ENCODE measurements around the gene ZNF75A. TPM values are rescaled to one million over a fixed set of nuclear protein-coding genes. Genes with fewer than 3 reads are reported as not detected.

ZNF75A gene
- polyA plus RNA-seq, 3 donors = 8.1 to 15.0 (median 10.4) TPM

DNA sequence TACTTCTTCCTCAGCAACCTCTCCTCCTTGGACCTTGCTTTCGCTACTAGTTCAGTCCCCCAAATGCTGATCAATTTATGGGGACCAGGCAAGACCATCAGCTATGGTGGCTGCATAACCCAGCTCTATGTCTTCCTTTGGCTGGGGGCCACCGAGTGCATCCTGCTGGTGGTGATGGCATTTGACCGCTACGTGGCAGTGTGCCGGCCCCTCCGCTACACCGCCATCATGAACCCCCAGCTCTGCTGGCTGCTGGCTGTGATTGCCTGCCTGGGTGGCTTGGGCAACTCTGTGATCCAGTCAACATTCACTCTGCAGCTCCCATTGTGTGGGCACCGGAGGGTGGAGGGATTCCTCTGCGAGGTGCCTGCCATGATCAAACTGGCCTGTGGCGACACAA is 50.8 kb downstream of the ZNF75A start:
- no peak overlapping the region for H3K27ac ChIP-seq (ENCODE audit: low read depth, low read length)
- 79 to 86% (median 83%) methylated on average over 10 of the region's 10 CpGs for WGBS, 3 donors

DNA sequence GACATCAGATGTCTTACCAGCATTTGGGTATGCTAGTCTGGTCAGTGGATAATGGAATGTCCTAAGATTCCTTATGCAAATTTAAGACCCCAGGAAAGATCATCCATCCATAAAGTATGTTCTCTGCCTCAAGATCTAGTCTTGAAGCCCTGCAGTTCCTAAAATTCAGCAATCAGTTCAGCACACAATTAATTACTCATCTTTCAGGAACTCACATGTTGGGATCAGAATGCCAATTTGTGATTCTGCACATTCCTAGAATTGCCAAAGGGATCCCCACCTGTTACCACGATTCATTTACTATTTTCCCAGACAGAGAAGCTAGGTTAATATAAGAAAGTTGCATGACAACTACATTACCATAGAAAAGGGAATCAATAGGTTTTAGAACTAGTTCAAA is 53.6 kb downstream of the ZNF75A start:
- WGBS, 3 donors = 17 to 44% (median 24%) methylated on average over 1 of the region's 1 CpG
- no peak overlapping the region for H3K27ac ChIP-seq (ENCODE audit: low read depth, low read length)

DNA sequence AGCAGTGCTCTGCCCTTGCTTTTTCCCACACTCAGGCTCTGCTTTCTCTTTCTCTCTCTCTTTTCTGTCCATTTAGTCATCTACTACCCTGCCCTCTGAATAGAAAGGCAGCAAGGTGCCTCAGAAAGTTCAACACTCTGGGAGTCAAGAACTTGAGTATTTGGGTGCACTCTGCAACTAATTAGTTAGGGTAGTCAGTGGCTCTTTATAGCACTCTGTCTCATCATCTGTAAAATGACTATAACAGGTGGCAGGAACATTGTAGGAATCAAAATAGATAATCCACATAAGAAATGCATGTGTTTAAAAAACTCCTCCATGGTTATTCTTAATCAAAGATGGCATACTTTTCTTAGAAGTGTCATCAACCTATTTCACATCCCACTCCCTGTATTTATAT is 57.6 kb downstream of the ZNF75A start:
- no peak overlapping the region for H3K27ac ChIP-seq (ENCODE audit: low read depth, low read length)

DNA sequence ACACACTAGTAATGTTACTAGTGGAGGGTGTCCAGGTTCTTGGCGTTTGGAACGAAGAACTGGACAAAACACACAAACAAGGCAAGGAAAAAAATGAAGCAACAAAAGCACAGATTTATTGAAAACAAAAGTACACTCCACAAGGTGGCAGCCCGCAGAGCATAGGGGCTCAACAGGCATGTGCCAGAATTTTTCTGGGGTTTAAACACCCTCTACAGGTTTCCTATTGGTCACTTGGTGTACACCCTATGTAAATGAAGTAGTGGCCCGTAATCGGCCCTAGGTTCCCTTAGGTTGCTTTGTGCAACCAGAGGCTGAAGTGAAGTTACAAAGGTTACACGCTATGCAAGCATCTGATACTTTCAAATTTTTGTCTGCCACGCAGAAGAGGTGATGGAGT is 58.5 kb downstream of the ZNF75A start:
- WGBS, 3 donors = 90 to 96% (median 93%) methylated on average over 7 of the region's 7 CpGs

DNA sequence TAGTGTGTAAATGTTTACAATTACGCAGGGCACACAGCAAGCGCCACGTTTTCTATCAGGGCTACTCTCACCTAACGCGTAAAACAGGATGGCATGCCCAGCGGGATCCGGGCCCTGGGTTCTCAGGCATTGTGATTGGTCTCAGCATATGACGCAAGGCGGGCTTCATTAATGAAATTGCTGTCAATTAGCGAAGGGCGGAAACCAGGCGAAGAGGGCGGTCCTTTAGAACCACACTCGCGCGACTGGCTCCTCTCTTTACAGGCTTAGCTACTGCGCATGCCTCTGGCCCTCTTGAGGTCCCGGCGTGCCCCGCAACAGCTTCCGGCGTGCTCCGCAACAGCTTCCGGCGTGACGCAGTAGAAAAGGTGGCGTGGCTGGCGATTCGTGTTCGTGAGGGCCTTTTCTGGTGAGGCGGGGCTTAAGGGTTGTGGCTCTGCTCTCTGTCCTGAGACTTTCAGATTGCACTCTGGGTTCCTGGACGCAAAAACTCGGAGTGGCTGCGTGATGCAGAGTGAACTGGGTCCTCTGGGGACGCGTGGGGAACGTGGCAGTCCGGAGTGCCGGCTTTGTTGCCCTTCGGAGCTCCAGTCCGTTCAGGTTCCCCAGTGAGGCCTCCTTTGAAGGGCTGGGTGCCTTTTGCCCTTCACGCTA is 59.6 kb downstream of the ZNF75A start:
- WGBS, 3 donors = 11 to 14% (median 14%) methylated on average over 42 of the region's 42 CpGs
- H3K27ac ChIP-seq (ENCODE audit: low read depth, low read length) = no peak overlapping the region

More for the DNA sequence above, 58.5 kb downstream of the ZNF75A start:
- no peak overlapping the region for H3K27ac ChIP-seq (ENCODE audit: low read depth, low read length)

Other genes starting within 250 kb of the ZNF75A start
- gene IL32, start 239.9 kb upstream of the ZNF75A start, polyA plus RNA-seq = 100 to 1,000 TPM in 1 of 3 donors, 10 to 100 TPM in 2; 77.7 to 209 (median 87.0) TPM
- gene ZSCAN10, start 206.2 kb upstream of the ZNF75A start, polyA plus RNA-seq = not detected
- 10 to 100 TPM in 2 of 3 donors, 1 to 10 TPM in 1; 8.7 to 16.0 (median 13.2) TPM for gene ZNF205, start 192.9 kb upstream of the ZNF75A start, polyA plus RNA-seq
- gene ZNF213, start 170.5 kb upstream of the ZNF75A start, polyA plus RNA-seq = 1 to 10 TPM; 5.1 to 6.6 (median 5.2) TPM
- gene OR1F1, start 117.3 kb upstream of the ZNF75A start, polyA plus RNA-seq = not detected
- 1 to 10 TPM; 1.9 to 4.8 (median 3.2) TPM for gene ZNF200, start 70.3 kb upstream of the ZNF75A start, polyA plus RNA-seq
- gene MEFV, start 48.9 kb upstream of the ZNF75A start, polyA plus RNA-seq = 1 to 10 TPM in 2 of 3 donors, under 1 TPM in 1; 0.18 to 2.8 (median 2.1) TPM
- 10 to 100 TPM; 11.9 to 25.7 (median 15.9) TPM for gene ZNF263, start 22.0 kb upstream of the ZNF75A start, polyA plus RNA-seq
- gene TIGD7, start 67 bp upstream of the ZNF75A start, polyA plus RNA-seq = 1 to 10 TPM; 1.2 to 2.1 (median 2.0) TPM
- gene OR2C1, start 50.4 kb downstream of the ZNF75A start, polyA plus RNA-seq = under 1 TPM in 2 of 3 donors, not detected in 1; 0.03 to 0.09 TPM
- 10 to 100 TPM in 1 of 3 donors, 1 to 10 TPM in 2; 4.5 to 10.1 (median 6.0) TPM for gene ZSCAN32, start 95.5 kb downstream of the ZNF75A start, polyA plus RNA-seq
- 1 to 10 TPM; 3.4 to 4.7 (median 4.3) TPM for gene ZNF174, start 95.7 kb downstream of the ZNF75A start, polyA plus RNA-seq
- gene ZNF597, start 138.0 kb downstream of the ZNF75A start, polyA plus RNA-seq = 1 to 10 TPM in 2 of 3 donors, under 1 TPM in 1; 0.58 to 1.5 (median 1.0) TPM
- gene NAA60, start 138.2 kb downstream of the ZNF75A start, polyA plus RNA-seq = 10 to 100 TPM; 25.0 to 32.4 (median 25.9) TPM
- gene C16orf90, start 190.0 kb downstream of the ZNF75A start, polyA plus RNA-seq = not detected
- 10 to 100 TPM in 1 of 3 donors, 1 to 10 TPM in 2; 8.5 to 16.5 (median 9.3) TPM for gene CLUAP1, start 195.5 kb downstream of the ZNF75A start, polyA plus RNA-seq

Measured in adipose tissue (tissue), 3 donors.